Panc1 (cell line): ENCODE data around the gene HS3ST2. TPM values are rescaled to one million over a fixed set of nuclear protein-coding genes. Genes with fewer than 3 reads are reported as not detected.

Source experiments
- ATAC-seq: fragments of 200-7000 bp; cut with Tn5 transposase; 2 replicates; pipeline ENCODE4 v1.9.1; 2020; ENCODE audit warnings: mild to moderate bottlenecking, moderate library complexity
- Bru-seq: library from RNA; stranded (reverse); fragments of 400-500 nt; gene quantifications from one replicate; lab custom pipeline; 2021; lab: Mats Ljungman, UMichigan
- BruChase-seq, 2 experiments: library from RNA; stranded (reverse); fragments of 400-500 nt; gene quantifications; one replicate each; lab custom pipeline; 2021; lab: Mats Ljungman, UMichigan
- BruUV-seq: library from RNA; stranded (reverse); fragments of 400-500 nt; replicated peaks from 2 replicates; lab custom pipeline; 2021; lab: Mats Ljungman, UMichigan
- CTCF ChIA-PET: fragments of 300-600 bp; sonication (Branson Sonifier 250); formaldehyde crosslinking; loops from one replicate; lab custom pipeline; 2022; ENCODE audit warnings: antibody characterized with exemption; lab: Charles Lee
- POLR2A ChIA-PET: fragments of 300-600 bp; sonication (Branson Sonifier 250); formaldehyde crosslinking; loops from one replicate; lab custom pipeline; 2022; ENCODE audit warnings: antibody characterized with exemption; lab: Charles Lee
- DNase-seq: peaks from one replicate; pipeline ENCODE4 v3.0.0-alpha.2; 2010; ENCODE audit warnings: low read depth, low spot score
- H3K27ac ChIP-seq: 2 replicates; pipeline ENCODE4 v1.5.1; 2011; ENCODE audit warnings: mild to moderate bottlenecking, low read length, inconsistent platforms
- H3K27me3 ChIP-seq: fragments of 200-500 bp; sonication (Bioruptor generic); 2 replicates; pipeline ENCODE4 v1.6.0; 2014; ENCODE audit warnings: low read length, inconsistent platforms; ENCODE audit not compliant: control insufficient read depth, insufficient read depth
- H3K36me3 ChIP-seq: fragments of 200-500 bp; sonication (Bioruptor generic); 2 replicates; pipeline ENCODE4 v1.5.1; 2014; ENCODE audit warnings: inconsistent platforms, mild to moderate bottlenecking, low read length, moderate library complexity; ENCODE audit not compliant: control insufficient read depth, insufficient read depth
- H3K4me1 ChIP-seq: 2 replicates; pipeline ENCODE4 v1.5.1; 2011; ENCODE audit warnings: inconsistent platforms, mild to moderate bottlenecking, low read length, moderate library complexity; ENCODE audit not compliant: control insufficient read depth, insufficient read depth
- H3K4me3 ChIP-seq, 2 experiments: 2 replicates each; pipeline ENCODE4 v1.5.1; 2011 to 2012; ENCODE audit warnings: low read depth in 2 of 2, low read length in 2 of 2, mild to moderate bottlenecking in 2 of 2, inconsistent platforms in 1 of 2, moderate library complexity in 1 of 2
- H3K9me3 ChIP-seq: fragments of 200-500 bp; sonication (Bioruptor generic); 2 replicates; pipeline ENCODE4 v1.5.1; 2014; ENCODE audit warnings: low read depth, mild to moderate bottlenecking, inconsistent platforms, low read length, moderate library complexity; ENCODE audit not compliant: control insufficient read depth, insufficient read depth
- POLR2AphosphoS5 ChIP-seq: IDR thresholded peaks from 2 replicates; pipeline ENCODE4 v1.6.1; 2012; ENCODE audit warnings: mild to moderate bottlenecking, low read depth, low read length, moderate library complexity
- SIN3A ChIP-seq: IDR thresholded peaks from 2 replicates; pipeline ENCODE4 v1.6.1; 2012; ENCODE audit warnings: low read depth, mild to moderate bottlenecking, low read length, moderate library complexity, borderline replicate concordance; ENCODE audit not compliant: insufficient read depth
- TCF7L2 ChIP-seq: IDR thresholded peaks from 2 replicates; pipeline ENCODE4 v1.6.1; 2011; ENCODE audit warnings: mild to moderate bottlenecking, low read depth, low read length, inconsistent platforms
- in situ Hi-C: cut with HindIII; loops from 2 replicates; pipeline ENCODE4 v1.10.0; 2016; ENCODE audit warnings: low sequenced_read_pairs, low pct_unique_long_range_greater_than_20kb
- intact Hi-C: fragments of 100-400 bp; cut with micrococcal nuclease; formaldehyde crosslinking; loops from one replicate; pipeline ENCODE4 v1.10.0; 2022; ENCODE audit not compliant: unreplicated experiment
- long read RNA-seq: library from polyadenylated mRNA; unstranded; transcript quantifications from one replicate; pipeline ENCODE4 v2.0.0, GENCODE V29; 2021; ENCODE audit not compliant: unreplicated experiment
- polyA plus RNA-seq: library from polyadenylated mRNA; unstranded; fragments of >200 nt; gene quantifications from one replicate; pipeline ENCODE4 v1.2.1, GENCODE V29; 2012; ENCODE audit warnings: missing spikeins; ENCODE audit not compliant: insufficient read length
- total RNA-seq: library from RNA; stranded (reverse); gene quantifications from one replicate; pipeline ENCODE4 v1.2.1, GENCODE V29; 2021; ENCODE audit not compliant: unreplicated experiment
- TF ChIP-seq, protein P1 (sequence below): fragments of 450-650 bp; IDR thresholded peaks from 2 replicates; pipeline ENCODE4 v1.5.1; 2017; ENCODE audit warnings: mild to moderate bottlenecking
- TF ChIP-seq, protein P2 (sequence below), 2 experiments: IDR thresholded peaks; 2 replicates each; pipeline ENCODE4 v1.6.1; 2011 to 2012; ENCODE audit warnings: low read depth in 2 of 2, control low read depth in 1 of 2, low read length in 1 of 2, mild to moderate bottlenecking in 1 of 2, moderate library complexity in 1 of 2; ENCODE audit not compliant: insufficient read depth in 1 of 2

The HS3ST2 gene
- not detected for total RNA-seq
- not detected for polyA plus RNA-seq
- Bru-seq, nascent RNA: percentile 2 among the genes with signal in this experiment
- BruChase-seq, experiment 1, labeled RNA remaining after a 2-hour chase: percentile 4 among the genes with signal in this experiment
- percentile 2 among the genes with signal in this experiment for BruChase-seq, experiment 2, labeled RNA remaining after a 6-hour chase
- long read RNA-seq: 0 reads

DNA sequence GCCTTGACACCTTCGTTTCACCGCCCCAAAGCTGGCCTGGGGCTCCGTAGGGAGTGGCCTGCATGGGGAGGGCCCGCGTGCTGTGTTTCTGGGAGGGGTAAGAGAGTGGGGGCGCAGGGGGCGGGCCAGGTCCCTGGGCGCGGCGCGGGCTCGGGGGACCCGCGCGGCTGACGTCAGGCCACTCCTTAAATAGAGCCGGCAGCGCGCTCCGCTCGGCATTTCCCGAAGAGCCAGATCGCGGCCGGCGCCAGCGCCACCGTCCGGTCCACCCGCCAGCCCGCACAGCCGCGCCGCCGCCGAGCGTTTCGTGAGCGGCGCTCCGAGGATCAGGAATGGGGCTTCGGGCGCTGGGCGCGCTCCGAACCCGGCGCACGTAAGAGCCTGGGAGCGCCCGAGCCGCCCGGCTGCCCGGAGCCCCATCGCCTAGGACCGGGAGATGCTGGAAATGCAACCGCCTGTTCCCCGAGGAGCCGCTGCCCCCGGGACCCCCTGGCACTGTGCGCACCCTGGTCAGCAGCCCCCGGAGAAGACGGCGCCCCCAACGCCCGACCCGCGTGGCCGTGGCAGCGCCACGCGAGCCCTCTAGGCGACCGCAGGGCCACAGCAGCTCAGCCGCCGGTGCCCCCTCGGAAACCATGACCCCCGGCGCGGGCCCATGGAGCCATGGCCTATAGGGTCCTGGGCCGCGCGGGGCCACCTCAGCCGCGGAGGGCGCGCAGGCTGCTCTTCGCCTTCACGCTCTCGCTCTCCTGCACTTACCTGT is at the start of gene HS3ST2:
HS3ST2 (plus strand) TSS at position 215 of the 763 bp plus-strand sequence; CDS start at position 664, 449 bp downstream.
- Histone ChIP-seq H3K36me3 (no peaks in the 10 kb centered on the region), H3K4me3 (no peak within 1 kb of the TSS), H3K27ac (no peak within 1 kb of the TSS), H3K4me1 (no peaks in the 10 kb centered on the region), H3K9me3 (no peaks in the 10 kb centered on the region), H3K27me3 (peaks cover 4% of the 10 kb centered on the region)
- no peak for ATAC-seq
- intact Hi-C loops (no loop called here), in situ Hi-C loops (no loop called here)
- CTCF ChIA-PET: no interaction called here
- BruUV-seq: no TSS peak
- TF ChIP-seq TCF7L2 (no peak), POLR2AphosphoS5 (no peak), SIN3A (no peak)
- TF ChIP-seq, protein P1, sequence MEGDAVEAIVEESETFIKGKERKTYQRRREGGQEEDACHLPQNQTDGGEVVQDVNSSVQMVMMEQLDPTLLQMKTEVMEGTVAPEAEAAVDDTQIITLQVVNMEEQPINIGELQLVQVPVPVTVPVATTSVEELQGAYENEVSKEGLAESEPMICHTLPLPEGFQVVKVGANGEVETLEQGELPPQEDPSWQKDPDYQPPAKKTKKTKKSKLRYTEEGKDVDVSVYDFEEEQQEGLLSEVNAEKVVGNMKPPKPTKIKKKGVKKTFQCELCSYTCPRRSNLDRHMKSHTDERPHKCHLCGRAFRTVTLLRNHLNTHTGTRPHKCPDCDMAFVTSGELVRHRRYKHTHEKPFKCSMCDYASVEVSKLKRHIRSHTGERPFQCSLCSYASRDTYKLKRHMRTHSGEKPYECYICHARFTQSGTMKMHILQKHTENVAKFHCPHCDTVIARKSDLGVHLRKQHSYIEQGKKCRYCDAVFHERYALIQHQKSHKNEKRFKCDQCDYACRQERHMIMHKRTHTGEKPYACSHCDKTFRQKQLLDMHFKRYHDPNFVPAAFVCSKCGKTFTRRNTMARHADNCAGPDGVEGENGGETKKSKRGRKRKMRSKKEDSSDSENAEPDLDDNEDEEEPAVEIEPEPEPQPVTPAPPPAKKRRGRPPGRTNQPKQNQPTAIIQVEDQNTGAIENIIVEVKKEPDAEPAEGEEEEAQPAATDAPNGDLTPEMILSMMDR: no peak
- TF ChIP-seq, protein P2, sequence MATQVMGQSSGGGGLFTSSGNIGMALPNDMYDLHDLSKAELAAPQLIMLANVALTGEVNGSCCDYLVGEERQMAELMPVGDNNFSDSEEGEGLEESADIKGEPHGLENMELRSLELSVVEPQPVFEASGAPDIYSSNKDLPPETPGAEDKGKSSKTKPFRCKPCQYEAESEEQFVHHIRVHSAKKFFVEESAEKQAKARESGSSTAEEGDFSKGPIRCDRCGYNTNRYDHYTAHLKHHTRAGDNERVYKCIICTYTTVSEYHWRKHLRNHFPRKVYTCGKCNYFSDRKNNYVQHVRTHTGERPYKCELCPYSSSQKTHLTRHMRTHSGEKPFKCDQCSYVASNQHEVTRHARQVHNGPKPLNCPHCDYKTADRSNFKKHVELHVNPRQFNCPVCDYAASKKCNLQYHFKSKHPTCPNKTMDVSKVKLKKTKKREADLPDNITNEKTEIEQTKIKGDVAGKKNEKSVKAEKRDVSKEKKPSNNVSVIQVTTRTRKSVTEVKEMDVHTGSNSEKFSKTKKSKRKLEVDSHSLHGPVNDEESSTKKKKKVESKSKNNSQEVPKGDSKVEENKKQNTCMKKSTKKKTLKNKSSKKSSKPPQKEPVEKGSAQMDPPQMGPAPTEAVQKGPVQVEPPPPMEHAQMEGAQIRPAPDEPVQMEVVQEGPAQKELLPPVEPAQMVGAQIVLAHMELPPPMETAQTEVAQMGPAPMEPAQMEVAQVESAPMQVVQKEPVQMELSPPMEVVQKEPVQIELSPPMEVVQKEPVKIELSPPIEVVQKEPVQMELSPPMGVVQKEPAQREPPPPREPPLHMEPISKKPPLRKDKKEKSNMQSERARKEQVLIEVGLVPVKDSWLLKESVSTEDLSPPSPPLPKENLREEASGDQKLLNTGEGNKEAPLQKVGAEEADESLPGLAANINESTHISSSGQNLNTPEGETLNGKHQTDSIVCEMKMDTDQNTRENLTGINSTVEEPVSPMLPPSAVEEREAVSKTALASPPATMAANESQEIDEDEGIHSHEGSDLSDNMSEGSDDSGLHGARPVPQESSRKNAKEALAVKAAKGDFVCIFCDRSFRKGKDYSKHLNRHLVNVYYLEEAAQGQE (IDR thresholded peaks at IDR 0.05; ENCODE audit: insufficient read depth in 1 of 2, low read depth in 2 of 2, low read length in 1 of 2): no peak
- POLR2A ChIA-PET: no interaction called here
- no peak for DNase-seq

DNA sequence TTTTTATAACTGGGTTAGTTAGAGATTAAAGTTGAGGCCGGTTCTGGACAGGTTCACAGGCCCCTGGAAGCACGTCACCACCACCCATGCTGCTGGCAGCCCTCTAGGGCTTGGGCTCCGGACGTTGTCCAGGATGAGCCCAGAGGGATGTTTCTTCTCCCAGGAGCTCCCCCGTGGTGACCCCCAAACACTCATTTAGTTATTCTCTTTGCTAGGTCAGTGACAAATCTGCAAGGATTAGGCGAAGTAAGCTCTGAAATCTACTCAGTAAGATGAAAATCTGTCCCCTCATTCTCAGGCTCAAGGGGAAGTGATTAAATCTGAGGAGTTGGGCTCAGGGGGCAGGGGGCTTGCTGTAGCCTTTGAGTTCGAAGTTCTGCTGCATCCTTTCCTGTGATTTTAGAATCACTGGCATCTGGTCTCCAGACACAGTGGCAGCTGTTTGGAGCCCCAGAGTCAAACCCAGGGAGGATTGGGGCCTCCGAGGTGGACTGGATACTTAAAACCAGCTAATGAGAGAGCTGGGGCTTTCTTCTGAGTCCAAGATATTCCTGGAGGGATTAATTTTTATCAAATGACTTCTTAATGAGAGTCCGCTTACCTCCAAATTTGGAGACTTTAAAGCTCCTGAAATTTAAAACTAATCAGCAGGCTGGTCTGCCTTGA is 49.2 kb upstream of the HS3ST2 start:
- 0 out of 2 replicates have a peak, but pooled peaks cover 2% of the 10 kb centered on the region for H3K27me3 ChIP-seq
- no peaks in the 10 kb centered on the region for H3K4me1 ChIP-seq
- TF ChIP-seq TCF7L2 (no peak), SIN3A (no peak), POLR2AphosphoS5 (no peak)
- TF ChIP-seq, protein P2 (IDR thresholded peaks at IDR 0.05; ENCODE audit: insufficient read depth in 1 of 2, low read depth in 2 of 2, low read length in 1 of 2): no peak
- TF ChIP-seq, protein P1: no peak
- intact Hi-C loops: no loop called here
- CTCF ChIA-PET: no interaction called here
- H3K36me3 ChIP-seq: no peaks in the 10 kb centered on the region
- ATAC-seq (no peak), DNase-seq (no peak)
- POLR2A ChIA-PET: no interaction called here
- no peak overlapping the region for H3K4me3 ChIP-seq
- H3K9me3 ChIP-seq: no peaks in the 10 kb centered on the region
- in situ Hi-C loops: loop anchor here (5.0 kb wide), 1 partner anchor 53 kb away; no protein-coding TSS in a partner anchor
- BruUV-seq: no TSS peak
- H3K27ac ChIP-seq: no peak overlapping the region
